Endodermal cell (in vitro differentiated cells): ENCODE measurements around the gene RGS7. TPM values are rescaled to one million over a fixed set of nuclear protein-coding genes. Genes with fewer than 3 reads are reported as not detected.
"Not testable (repeated sequence)": the region's sequence is repeated elsewhere in the genome, so short reads cannot be mapped to it uniquely, and the experiment has no call there.

Experiments used
- DNase-seq: peaks from one replicate; pipeline ENCODE4 v3.0.0-alpha.2; 2017
- H3K27ac ChIP-seq: 2 replicates; pipeline ENCODE4 v1.5.1; 2013; ENCODE audit warnings: mild to moderate bottlenecking, low read depth, low read length, moderate library complexity
- H3K27me3 ChIP-seq: 2 replicates; pipeline ENCODE4 v1.6.1; 2013; ENCODE audit warnings: mild to moderate bottlenecking, low read length, moderate library complexity; ENCODE audit not compliant: insufficient read depth, control insufficient read depth, poor library complexity, severe bottlenecking
- H3K36me3 ChIP-seq: 2 replicates; pipeline ENCODE4 v1.7.0; 2013; ENCODE audit warnings: mild to moderate bottlenecking, low read length, moderate library complexity; ENCODE audit not compliant: control insufficient read depth, insufficient read depth
- H3K4me1 ChIP-seq: one replicate; pipeline ENCODE4 v1.7.0; 2013; ENCODE audit warnings: low read length; ENCODE audit not compliant: control insufficient read depth, insufficient read depth
- H3K4me3 ChIP-seq: 2 replicates; pipeline ENCODE4 v1.5.1; 2013; ENCODE audit warnings: mild to moderate bottlenecking, low read length, moderate library complexity
- H3K9ac ChIP-seq: 2 replicates; pipeline ENCODE4 v1.6.1; 2013; ENCODE audit warnings: mild to moderate bottlenecking, low read length, moderate library complexity; ENCODE audit not compliant: poor library complexity, severe bottlenecking; ENCODE audit errors: extremely low read depth
- H3K9me3 ChIP-seq: 2 replicates; pipeline ENCODE4 v1.6.1; 2013; ENCODE audit warnings: mild to moderate bottlenecking, low read length, moderate library complexity; ENCODE audit not compliant: control insufficient read depth
- H3K27ac Mint-ChIP-seq: 2 replicates; pipeline ENCODE4 v1.8.0; 2020; ENCODE audit warnings: mixed read lengths
- H3K27me3 Mint-ChIP-seq: 2 replicates; pipeline ENCODE4 v1.8.0; 2021; ENCODE audit warnings: mild to moderate bottlenecking, mixed read lengths; ENCODE audit not compliant: insufficient read depth
- H3K36me3 Mint-ChIP-seq: 2 replicates; pipeline ENCODE4 v1.8.0; 2020; ENCODE audit warnings: low read depth, mixed read lengths
- H3K4me1 Mint-ChIP-seq: 2 replicates; pipeline ENCODE4 v1.8.0; 2020; ENCODE audit warnings: mixed read lengths
- H3K4me3 Mint-ChIP-seq: 2 replicates; pipeline ENCODE4 v1.8.0; 2020; ENCODE audit warnings: mild to moderate bottlenecking, moderate library complexity, mixed read lengths
- H3K9me3 Mint-ChIP-seq: 2 replicates; pipeline ENCODE4 v1.8.0; 2020; ENCODE audit warnings: mild to moderate bottlenecking, mixed read lengths
- WGBS, 2 experiments: methylation state at CpG; one replicate each; pipeline versions ENCODE4 v1.1.5 to v1.1.7; 2013; ENCODE audit warnings: missing lambda C conversion rate in 2 of 2, mixed read lengths in 1 of 2; ENCODE audit not compliant: insufficient coverage in 1 of 2, insufficient read length in 1 of 2; 5-methylcytosine and 5-hydroxymethylcytosine counted together
- total RNA-seq, 2 donors: library from RNA; stranded (reverse); fragmentation: NEBNext Ultra II Directional in 1 of 2; extraction: Animal tissue kit (Norgen Biotek cat#: 25700) in 1 of 2; gene quantifications; 2 replicates in 1 of 2; 3 replicates in 1 of 2; pipeline ENCODE4 v1.2.1, GENCODE V29; 2021
- TF ChIP-seq, protein P1 (sequence below): fragments of 200-600 bp; sonication (generic); conservative IDR thresholded peaks from 2 replicates; pipeline ENCODE4 v1.5.0; 2021; ENCODE audit warnings: antibody characterized with exemption, mild to moderate bottlenecking

Gene RGS7
- total RNA-seq, 2 donors from 2014 or later = 1.0 to 1.1 TPM

DNA sequence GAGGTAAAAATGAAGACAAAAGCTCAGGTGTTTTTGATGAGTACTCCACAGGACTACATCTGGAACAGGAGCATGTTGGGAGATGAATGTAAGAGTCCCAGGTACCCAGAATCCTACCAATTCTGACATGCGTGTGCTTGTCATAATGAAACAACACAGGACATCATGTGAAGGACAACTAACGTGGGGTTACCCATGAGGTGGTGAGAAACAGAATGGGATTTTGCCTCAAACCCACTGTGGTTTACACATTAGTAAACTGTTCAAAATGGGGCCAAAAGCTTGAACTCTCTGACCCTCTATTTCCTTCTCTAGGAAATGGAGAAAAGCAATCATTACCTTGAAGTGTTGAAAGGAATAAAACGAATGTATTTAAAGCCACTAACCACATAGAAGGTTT, 266.2 kb downstream of the RGS7 start:
- peaks cover 2% of the 10 kb centered on the region for H3K4me1 Mint-ChIP-seq

DNA sequence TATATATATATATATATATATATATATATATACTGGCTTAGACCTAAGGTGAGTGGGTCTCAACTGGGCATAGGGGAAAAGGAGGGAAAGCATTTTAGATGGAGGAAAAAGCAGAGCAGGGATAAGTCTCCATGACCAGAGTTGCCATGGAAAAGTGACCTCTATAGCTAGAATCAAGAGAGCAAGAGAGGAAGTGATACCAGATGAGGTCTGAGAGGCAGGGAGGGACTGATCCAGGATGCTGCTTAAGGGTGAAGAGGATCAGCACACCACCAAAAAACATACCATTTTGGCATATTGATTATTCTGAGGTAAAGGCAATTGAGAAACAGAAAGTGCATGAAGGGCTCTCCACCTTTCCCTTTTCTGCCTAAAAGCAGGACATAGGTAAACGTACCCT, 267.9 kb downstream of the RGS7 start:
- not testable (repeated sequence) for H3K36me3 ChIP-seq, H3K4me3 Mint-ChIP-seq, H3K9me3 ChIP-seq, H3K4me3 ChIP-seq, H3K4me1 ChIP-seq, H3K27me3 Mint-ChIP-seq, H3K27ac Mint-ChIP-seq, H3K9ac ChIP-seq, H3K36me3 Mint-ChIP-seq, H3K9me3 Mint-ChIP-seq, H3K27ac ChIP-seq, H3K27me3 ChIP-seq, DNase-seq, H3K4me1 Mint-ChIP-seq
- WGBS, 2 experiments = 88% methylated on average over 1 of the region's 1 CpG; no CpG with 5 or more reads in 1 of the 2 experiments

More for the DNA sequence above, 266.2 kb downstream of the RGS7 start:
- no peaks in the 10 kb centered on the region for H3K27me3 Mint-ChIP-seq
- Histone ChIP-seq H3K9ac (no peak overlapping the region), H3K9me3 (no peaks in the 10 kb centered on the region), H3K36me3 (no peaks in the 10 kb centered on the region), H3K4me1 (no peaks in the 10 kb centered on the region), H3K4me3 (no peak overlapping the region), H3K27ac (no peak overlapping the region), H3K27me3 (no peaks in the 10 kb centered on the region)
- no peaks in the 10 kb centered on the region for H3K9me3 Mint-ChIP-seq
- H3K36me3 Mint-ChIP-seq = no peaks in the 10 kb centered on the region
- no peak for DNase-seq
- no peak overlapping the region for H3K27ac Mint-ChIP-seq
- H3K4me3 Mint-ChIP-seq = no peak overlapping the region
- 94 to 100% methylated on average over 3 of the region's 3 CpGs for WGBS, 2 experiments
- TF ChIP-seq, protein P1, sequence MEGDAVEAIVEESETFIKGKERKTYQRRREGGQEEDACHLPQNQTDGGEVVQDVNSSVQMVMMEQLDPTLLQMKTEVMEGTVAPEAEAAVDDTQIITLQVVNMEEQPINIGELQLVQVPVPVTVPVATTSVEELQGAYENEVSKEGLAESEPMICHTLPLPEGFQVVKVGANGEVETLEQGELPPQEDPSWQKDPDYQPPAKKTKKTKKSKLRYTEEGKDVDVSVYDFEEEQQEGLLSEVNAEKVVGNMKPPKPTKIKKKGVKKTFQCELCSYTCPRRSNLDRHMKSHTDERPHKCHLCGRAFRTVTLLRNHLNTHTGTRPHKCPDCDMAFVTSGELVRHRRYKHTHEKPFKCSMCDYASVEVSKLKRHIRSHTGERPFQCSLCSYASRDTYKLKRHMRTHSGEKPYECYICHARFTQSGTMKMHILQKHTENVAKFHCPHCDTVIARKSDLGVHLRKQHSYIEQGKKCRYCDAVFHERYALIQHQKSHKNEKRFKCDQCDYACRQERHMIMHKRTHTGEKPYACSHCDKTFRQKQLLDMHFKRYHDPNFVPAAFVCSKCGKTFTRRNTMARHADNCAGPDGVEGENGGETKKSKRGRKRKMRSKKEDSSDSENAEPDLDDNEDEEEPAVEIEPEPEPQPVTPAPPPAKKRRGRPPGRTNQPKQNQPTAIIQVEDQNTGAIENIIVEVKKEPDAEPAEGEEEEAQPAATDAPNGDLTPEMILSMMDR = no peak

DNA sequence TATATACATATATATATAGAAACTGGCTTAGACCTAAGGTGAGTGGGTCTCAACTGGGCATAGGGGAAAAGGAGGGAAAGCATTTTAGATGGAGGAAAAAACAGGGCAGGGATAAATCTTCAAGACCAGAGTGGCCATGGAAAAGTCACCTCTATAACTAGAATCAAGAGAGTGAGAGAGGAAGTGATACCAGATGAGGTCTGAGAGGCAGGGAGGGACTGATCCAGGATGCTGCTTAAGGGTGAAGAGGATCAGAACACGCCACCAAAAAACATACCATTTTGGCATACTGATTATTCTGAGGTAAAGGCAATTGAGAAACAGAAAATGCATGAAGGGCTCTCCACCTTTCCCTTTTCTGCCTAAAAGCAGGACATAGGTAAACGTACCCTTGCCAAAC, 268.9 kb downstream of the RGS7 start:
- not testable (repeated sequence) for H3K4me3 Mint-ChIP-seq, H3K9me3 ChIP-seq, H3K9me3 Mint-ChIP-seq, DNase-seq, H3K36me3 Mint-ChIP-seq, H3K27me3 ChIP-seq, H3K36me3 ChIP-seq, H3K27ac Mint-ChIP-seq, H3K9ac ChIP-seq, H3K4me3 ChIP-seq, H3K27ac ChIP-seq, H3K4me1 ChIP-seq, H3K4me1 Mint-ChIP-seq, H3K27me3 Mint-ChIP-seq
- 98% methylated on average over 2 of the region's 2 CpGs; no CpG with 5 or more reads in 1 of the 2 experiments for WGBS, 2 experiments

DNA sequence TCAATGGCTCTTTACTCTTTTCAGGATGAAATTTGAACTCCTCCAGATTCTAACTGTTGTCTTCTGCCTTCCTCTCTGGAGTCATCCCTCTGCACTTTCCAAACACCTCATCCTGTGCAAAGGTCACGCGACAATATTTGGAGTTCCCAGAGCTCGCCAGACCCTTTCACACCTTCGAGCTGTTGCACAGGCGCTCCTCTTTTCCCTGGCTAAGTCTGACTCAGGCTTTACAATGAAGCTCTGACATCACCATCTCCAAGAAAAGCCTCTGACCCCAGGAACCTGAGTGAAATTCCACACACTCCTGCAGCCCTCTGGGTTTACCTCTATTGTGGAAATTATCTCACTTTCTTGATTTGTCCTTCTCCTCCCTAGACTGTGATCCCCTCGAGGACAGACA, 270.3 kb downstream of the RGS7 start:
- H3K4me1 ChIP-seq = no peaks in the 10 kb centered on the region
- no peaks in the 10 kb centered on the region for H3K27me3 ChIP-seq
- Mint-ChIP-seq H3K27me3 (no peaks in the 10 kb centered on the region), H3K27ac (no peak overlapping the region), H3K4me3 (no peak overlapping the region), H3K4me1 (peaks cover 2% of the 10 kb centered on the region), H3K9me3 (no peaks in the 10 kb centered on the region), H3K36me3 (no peaks in the 10 kb centered on the region)
- H3K36me3 ChIP-seq = no peaks in the 10 kb centered on the region
- TF ChIP-seq, protein P1 = no peak
- WGBS, 2 experiments = 90 to 95% methylated on average over 6 of the region's 6 CpGs
- no peak overlapping the region for H3K4me3 ChIP-seq
- no peak overlapping the region for H3K9ac ChIP-seq
- no peaks in the 10 kb centered on the region for H3K9me3 ChIP-seq
- no peak overlapping the region for H3K27ac ChIP-seq
- DNase-seq = no peak
